Mammary epithelial cell (primary cell): Measurements from ENCODE around the gene SAG.

Experiments used
- CTCF ChIP-seq, 2 donors: IDR thresholded peaks in 1 of 2; conservative IDR thresholded peaks in 1 of 2; 2 replicates each; pipeline ENCODE4 v1.5.1; 2011 to 2012; ENCODE audit warnings: inconsistent platforms in 2 of 2, low read length in 2 of 2, mild to moderate bottlenecking in 2 of 2, control low read depth in 1 of 2, low read depth in 1 of 2; ENCODE audit not compliant: insufficient read depth in 1 of 2; ENCODE audit errors: extremely low read depth in 1 of 2
- EZH2 ChIP-seq: IDR thresholded peaks from 2 replicates; pipeline ENCODE4 v1.6.1; 2012; ENCODE audit warnings: low read length, inconsistent platforms, borderline replicate concordance

GRCh38 chr2:233321166-233321565 lies 13.6 kb downstream of the SAG start:
- no peak for TF ChIP-seq CTCF (conservative IDR thresholded peaks at IDR 0.05 in 1 of 2, IDR thresholded peaks at IDR 0.05 in 1 of 2; ENCODE audit: extremely low read depth in 1 of 2, insufficient read depth in 1 of 2, low read depth in 1 of 2, low read length in 2 of 2)
- no peak for TF ChIP-seq EZH2
